Prostate gland (tissue), 2 donors: ENCODE measurements around the gene S100A11. TPM values are rescaled to one million over a fixed set of nuclear protein-coding genes. Genes with fewer than 3 reads are reported as not detected.

ENCODE experiments used
- DNase-seq: peaks from one replicate; pipeline ENCODE4 v3.0.0-alpha.2; 2019; ENCODE audit warnings: low spot score
- H3K27ac ChIP-seq, 2 donors: fragments of 200-600 bp; sonication (generic); 2 replicates each; pipeline ENCODE4 v1.5.1; 2017 to 2019
- H3K27me3 ChIP-seq: fragments of 200-600 bp; sonication (generic); replicated peaks from 2 replicates; pipeline ENCODE4 v1.5.1; 2019; ENCODE audit not compliant: insufficient read depth
- H3K36me3 ChIP-seq, 2 donors: fragments of 200-600 bp; sonication (generic); 1 replicate in 1 of 2; 2 replicates in 1 of 2; pipeline versions ENCODE4 v1.5.1 to v1.8.1; 2017 to 2019
- H3K4me1 ChIP-seq: fragments of 200-600 bp; sonication (generic); replicated peaks from 2 replicates; pipeline ENCODE4 v1.5.1; 2019
- H3K4me3 ChIP-seq, 2 donors: fragments of 200-600 bp; sonication (generic); 2 replicates each; pipeline ENCODE4 v1.5.1; 2017 to 2019
- H3K9me3 ChIP-seq: fragments of 200-600 bp; sonication (generic); 2 replicates; pipeline ENCODE4 v1.5.1; 2017
- CTCF ChIP-seq, 4 experiments: fragments of 200-600 bp in 2 of 4; fragments of 450-650 bp in 2 of 4; sonication (generic) in 2 of 4; IDR thresholded peaks; 1 replicate in 3 of 4; 2 replicates in 1 of 4; pipeline ENCODE4 v1.5.1; 2016 to 2019; ENCODE audit warnings: antibody characterized with exemption in 4 of 4, mild to moderate bottlenecking in 2 of 4, moderate library complexity in 2 of 4
- POLR2A ChIP-seq: fragments of 450-650 bp; IDR thresholded peaks from one replicate; pipeline ENCODE4 v1.6.1; 2016; ENCODE audit warnings: antibody characterized with exemption, mild to moderate bottlenecking
- POLR2AphosphoS5 ChIP-seq: sonication (generic); formaldehyde crosslinking; IDR thresholded peaks from one replicate; pipeline ENCODE4 v1.6.1; 2017; ENCODE audit warnings: antibody characterized with exemption
- WGBS: methylation state at CpG from one replicate; pipeline ENCODE4 v1.1.5; 2018; 5-methylcytosine and 5-hydroxymethylcytosine counted together
- intact Hi-C: fragments of 100-400 bp; cut with DNase I; formaldehyde crosslinking; loops from one replicate; pipeline ENCODE4 v1.14.2; 2022
- total RNA-seq, 2 donors: library from RNA; depleted of rRNA; stranded (reverse); fragments of >200 nt; gene quantifications; one replicate each; pipeline ENCODE4 v1.1.0, GENCODE V29; 2016

The S100A11 gene
- total RNA-seq, 2 donors from 2014 or later, result 253 to 351 TPM

GRCh38 chr1:152026895-152027294, 9.9 kb downstream of the S100A11 start:
- Histone ChIP-seq H3K36me3 (peaks cover 0 to under 1% of the 10 kb centered on the region in 2 donors), H3K4me3 (no peak overlapping the region), H3K4me1 (no peaks in the 10 kb centered on the region), H3K27ac (no peak overlapping the region), H3K27me3 (no peaks in the 10 kb centered on the region), H3K9me3 (no peaks in the 10 kb centered on the region)
- intact Hi-C loops, result no loop called here
- 59% methylated on average over 3 of the region's 3 CpGs for WGBS
- DNase-seq, result no peak
- TF ChIP-seq CTCF (IDR thresholded peaks at IDR 0.05), result no peak
- TF ChIP-seq POLR2AphosphoS5, result no peak
- no peak for TF ChIP-seq POLR2A

- H3K27ac ChIP-seq, result no peak overlapping the region
- no peaks in the 10 kb centered on the region for H3K36me3 ChIP-seq
- WGBS, result 43% methylated on average over 4 of the region's 4 CpGs
Observed at GRCh38 chr1:152024223-152024622, 12.6 kb downstream of the S100A11 start.

GRCh38 chr1:152023221-152023620, 13.6 kb downstream of the S100A11 start:
- no peak for DNase-seq
- WGBS, result 71% methylated on average over 4 of the region's 4 CpGs
- intact Hi-C loops, result no loop called here
- TF ChIP-seq POLR2A, result no peak
- no peak for TF ChIP-seq CTCF (IDR thresholded peaks at IDR 0.05)
- no peak for TF ChIP-seq POLR2AphosphoS5
- no peaks in the 10 kb centered on the region for H3K9me3 ChIP-seq
- H3K4me1 ChIP-seq, result no peaks in the 10 kb centered on the region
- no peak overlapping the region for H3K4me3 ChIP-seq
- H3K36me3 ChIP-seq, result no peaks in the 10 kb centered on the region
- no peaks in the 10 kb centered on the region for H3K27me3 ChIP-seq
- H3K27ac ChIP-seq, result no peak overlapping the region

More at GRCh38 chr1:152024223-152024622, 12.6 kb downstream of the S100A11 start:
- Histone ChIP-seq H3K4me3 (no peak overlapping the region), H3K27me3 (no peaks in the 10 kb centered on the region), H3K4me1 (no peaks in the 10 kb centered on the region), H3K9me3 (no peaks in the 10 kb centered on the region)
- DNase-seq, result peak; percentile 15
- TF ChIP-seq CTCF (IDR thresholded peaks at IDR 0.05) (no peak), POLR2A (no peak), POLR2AphosphoS5 (peak; percentile 19)
- intact Hi-C loops, result no loop called here

GRCh38 chr1:152022474-152022873, 14.3 kb downstream of the S100A11 start:
- Histone ChIP-seq H3K9me3 (no peaks in the 10 kb centered on the region), H3K27me3 (no peaks in the 10 kb centered on the region), H3K4me3 (no peak overlapping the region), H3K27ac (no peak overlapping the region), H3K4me1 (no peaks in the 10 kb centered on the region), H3K36me3 (no peaks in the 10 kb centered on the region)
- intact Hi-C loops, result no loop called here
- TF ChIP-seq CTCF (IDR thresholded peaks at IDR 0.05) (no peak), POLR2AphosphoS5 (no peak), POLR2A (no peak)
- 62% methylated on average over 3 of the region's 3 CpGs for WGBS
- no peak for DNase-seq

GRCh38 chr1:152021569-152021968, 15.2 kb downstream of the S100A11 start:
- intact Hi-C loops, result no loop called here
- no peaks in the 10 kb centered on the region for H3K27me3 ChIP-seq
- H3K36me3 ChIP-seq, result no peaks in the 10 kb centered on the region
- no peaks in the 10 kb centered on the region for H3K9me3 ChIP-seq
- no peak overlapping the region for H3K27ac ChIP-seq
- H3K4me3 ChIP-seq, result no peak overlapping the region
- TF ChIP-seq CTCF (IDR thresholded peaks at IDR 0.05), result no peak
- TF ChIP-seq POLR2AphosphoS5, result no peak
- no peak for TF ChIP-seq POLR2A
- DNase-seq, result no peak
- whole genome bisulfite sequencing, result 83% methylated on average over 7 of the region's 7 CpGs
- no peaks in the 10 kb centered on the region for H3K4me1 ChIP-seq
